Keratinocyte (primary cell): ENCODE measurements around the gene CEP63. TPM values are rescaled to one million over a fixed set of nuclear protein-coding genes. Genes with fewer than 3 reads are reported as not detected.

Experiments used
- DNase-seq: peaks from one replicate; pipeline ENCODE4 v3.0.0-alpha.2; 2011; ENCODE audit warnings: low read depth, missing footprints, low spot score
- FAIRE-seq: peaks from 2 replicates; lab custom pipeline; 2011; peaks lifted over from hg19 to GRCh38; lab: Jason Lieb, UNC
- H2AFZ ChIP-seq: 2 replicates; pipeline ENCODE4 v1.6.0; 2012; ENCODE audit warnings: low read length, control low read depth, inconsistent platforms; ENCODE audit not compliant: control insufficient read depth
- H3K27ac ChIP-seq: 2 replicates; pipeline ENCODE4 v1.5.1; 2011; ENCODE audit warnings: low read length; ENCODE audit not compliant: control insufficient read depth, insufficient read depth
- H3K27me3 ChIP-seq: 3 replicates; pipeline ENCODE4 v1.6.0; 2011; ENCODE audit warnings: low read length; ENCODE audit not compliant: control insufficient read depth, insufficient read depth; ENCODE audit errors: extremely low read depth
- H3K36me3 ChIP-seq, 2 experiments: 2 replicates in 1 of 2; 3 replicates in 1 of 2; pipeline ENCODE4 v1.5.1; 2011; ENCODE audit warnings: low read length in 2 of 2, mild to moderate bottlenecking in 1 of 2; ENCODE audit not compliant: control insufficient read depth in 2 of 2, insufficient read depth in 2 of 2; ENCODE audit errors: extremely low read depth in 1 of 2
- H3K4me1 ChIP-seq: 3 replicates; pipeline ENCODE4 v1.5.1; 2011; ENCODE audit warnings: low read length; ENCODE audit not compliant: control insufficient read depth, insufficient read depth; ENCODE audit errors: extremely low read depth
- H3K4me2 ChIP-seq: 3 replicates; pipeline ENCODE4 v1.6.0; 2011; ENCODE audit warnings: low read depth, low read length; ENCODE audit not compliant: control insufficient read depth, insufficient read depth; ENCODE audit errors: extremely low read depth
- H3K4me3 ChIP-seq, 3 experiments: fragments of 200-600 bp in 1 of 3; sonication (generic) in 1 of 3; 2 replicates in 2 of 3; 3 replicates in 1 of 3; pipeline ENCODE4 v1.5.1; 2011 to 2016; ENCODE audit warnings: low read length in 3 of 3, mild to moderate bottlenecking in 3 of 3, control low read depth in 2 of 3, inconsistent platforms in 1 of 3, low read depth in 1 of 3, mixed read lengths in 1 of 3, mixed run types in 1 of 3, moderate library complexity in 1 of 3; ENCODE audit not compliant: control insufficient read depth in 2 of 3, insufficient read depth in 2 of 3; ENCODE audit errors: extremely low read depth in 1 of 3
- H3K79me2 ChIP-seq: 2 replicates; pipeline ENCODE4 v1.6.0; 2012; ENCODE audit warnings: low read length; ENCODE audit not compliant: control insufficient read depth, insufficient read depth
- H3K9ac ChIP-seq: 3 replicates; pipeline ENCODE4 v1.6.0; 2011; ENCODE audit warnings: low read length; ENCODE audit not compliant: control insufficient read depth, insufficient read depth; ENCODE audit errors: extremely low read depth
- H3K9me1 ChIP-seq: 3 replicates; pipeline ENCODE4 v1.6.0; 2011; ENCODE audit warnings: low read length; ENCODE audit not compliant: control insufficient read depth, insufficient read depth; ENCODE audit errors: extremely low read depth
- H3K9me3 ChIP-seq: 2 replicates; pipeline ENCODE4 v1.5.1; 2012; ENCODE audit warnings: low read depth, low read length; ENCODE audit not compliant: control insufficient read depth
- H4K20me1 ChIP-seq: 3 replicates; pipeline ENCODE4 v1.6.0; 2011; ENCODE audit warnings: low read length; ENCODE audit not compliant: control insufficient read depth, insufficient read depth; ENCODE audit errors: extremely low read depth
- EZH2 ChIP-seq: IDR thresholded peaks from one replicate; pipeline ENCODE4 v1.6.1; 2012; ENCODE audit warnings: inconsistent platforms, mild to moderate bottlenecking, low read length, moderate library complexity
- dilution Hi-C: fragments of 300-500 bp; cut with MboI; formaldehyde crosslinking; loops from one replicate; pipeline ENCODE4 v1.7.0; 2020; ENCODE audit warnings: low sequenced_read_pairs; ENCODE audit not compliant: extremely low pct_ligation_motif_present
- polyA plus RNA-seq, 5 experiments: library from polyadenylated mRNA; depleted of rRNA in 3 of 5; stranded (reverse) in 3 of 5; stranded (forward) in 1 of 5; unstranded in 1 of 5; fragments of >200 nt; gene quantifications; 1 replicate in 1 of 5; 2 replicates in 3 of 5; 3 replicates in 1 of 5; pipeline versions ENCODE4 v1.2.1 to v1.2.3, GENCODE V29; 2011 to 2012; ENCODE audit warnings: missing spikeins in 2 of 5, low read depth in 1 of 5, low replicate concordance in 1 of 5
- TF ChIP-seq, protein P1 (sequence below), 3 experiments: IDR thresholded peaks in 1 of 3; conservative IDR thresholded peaks in 1 of 3; optimal IDR thresholded peaks in 1 of 3; 2 replicates in 2 of 3; 3 replicates in 1 of 3; pipeline versions ENCODE3 to v1.5.1; 2011; ENCODE audit warnings: low read length in 3 of 3, mild to moderate bottlenecking in 3 of 3, moderate library complexity in 2 of 3, control low read depth in 1 of 3, inconsistent platforms in 1 of 3; ENCODE audit not compliant: insufficient read depth in 2 of 3; ENCODE audit errors: extremely low read depth in 1 of 3

Gene CEP63
- polyA plus RNA-seq, 1 donor (not counting 4 experiments of a cell fraction or from before 2014, with no cell fraction given): 10.1 TPM

DNA sequence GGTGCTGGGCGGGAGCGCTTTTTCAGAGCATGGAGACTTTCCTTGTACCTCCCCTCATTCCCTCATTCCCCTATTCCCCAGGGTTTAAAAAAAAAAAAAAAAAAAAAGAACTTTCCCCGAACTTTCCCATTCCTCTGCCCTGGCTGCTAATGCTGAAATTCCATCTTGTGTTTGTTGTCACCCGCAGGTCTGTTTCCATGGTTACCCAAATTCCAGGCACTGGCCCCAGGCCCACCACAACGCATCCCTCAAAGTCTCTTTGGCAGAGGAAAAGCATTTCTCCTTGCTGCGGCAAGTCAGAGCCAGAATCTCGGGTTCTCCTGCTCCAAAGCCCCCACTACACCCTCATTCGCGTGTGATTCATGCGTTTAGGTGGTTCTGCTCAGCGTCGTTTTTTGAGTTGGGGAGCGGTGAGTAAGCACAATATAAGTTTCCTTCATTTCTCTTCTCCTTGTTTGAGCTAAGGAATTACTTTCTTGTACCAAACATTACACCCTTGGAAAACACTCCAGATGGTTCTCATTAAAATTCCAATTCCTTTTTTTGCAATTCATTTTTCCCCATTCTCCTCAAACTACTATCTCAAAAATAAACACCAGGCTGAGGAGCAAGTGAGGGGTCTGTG lies 21.7 kb upstream of the CEP63 start:
- dilution Hi-C loops: no loop called here
- H3K36me3 ChIP-seq: no peaks in the 10 kb centered on the region
- H3K27ac ChIP-seq: peak overlapping the region; percentile 23
- H4K20me1 ChIP-seq: no peaks in the 10 kb centered on the region
- no peaks in the 10 kb centered on the region for H3K27me3 ChIP-seq
- peak overlapping the region; percentile 25 for H3K4me2 ChIP-seq
- H2AFZ ChIP-seq: peak overlapping the region; percentile 42
- DNase-seq: no peak
- no peak overlapping the region for H3K4me3 ChIP-seq
- FAIRE-seq: peak; percentile 74
- H3K9me3 ChIP-seq: no peaks in the 10 kb centered on the region
- H3K9ac ChIP-seq: peak overlapping the region; percentile 24
- no peaks in the 10 kb centered on the region for H3K9me1 ChIP-seq
- no peaks in the 10 kb centered on the region for H3K79me2 ChIP-seq
- no peak for TF ChIP-seq EZH2
- TF ChIP-seq, protein P1, sequence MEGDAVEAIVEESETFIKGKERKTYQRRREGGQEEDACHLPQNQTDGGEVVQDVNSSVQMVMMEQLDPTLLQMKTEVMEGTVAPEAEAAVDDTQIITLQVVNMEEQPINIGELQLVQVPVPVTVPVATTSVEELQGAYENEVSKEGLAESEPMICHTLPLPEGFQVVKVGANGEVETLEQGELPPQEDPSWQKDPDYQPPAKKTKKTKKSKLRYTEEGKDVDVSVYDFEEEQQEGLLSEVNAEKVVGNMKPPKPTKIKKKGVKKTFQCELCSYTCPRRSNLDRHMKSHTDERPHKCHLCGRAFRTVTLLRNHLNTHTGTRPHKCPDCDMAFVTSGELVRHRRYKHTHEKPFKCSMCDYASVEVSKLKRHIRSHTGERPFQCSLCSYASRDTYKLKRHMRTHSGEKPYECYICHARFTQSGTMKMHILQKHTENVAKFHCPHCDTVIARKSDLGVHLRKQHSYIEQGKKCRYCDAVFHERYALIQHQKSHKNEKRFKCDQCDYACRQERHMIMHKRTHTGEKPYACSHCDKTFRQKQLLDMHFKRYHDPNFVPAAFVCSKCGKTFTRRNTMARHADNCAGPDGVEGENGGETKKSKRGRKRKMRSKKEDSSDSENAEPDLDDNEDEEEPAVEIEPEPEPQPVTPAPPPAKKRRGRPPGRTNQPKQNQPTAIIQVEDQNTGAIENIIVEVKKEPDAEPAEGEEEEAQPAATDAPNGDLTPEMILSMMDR (optimal IDR thresholded peaks at IDR 0.05 in 1 of 3, IDR thresholded peaks at IDR 0.05 in 1 of 3, conservative IDR thresholded peaks at IDR 0.05 in 1 of 3; ENCODE audit: extremely low read depth in 1 of 3, insufficient read depth in 2 of 3, low read length in 3 of 3): no peak
- peaks cover 6% of the 10 kb centered on the region for H3K4me1 ChIP-seq

DNA sequence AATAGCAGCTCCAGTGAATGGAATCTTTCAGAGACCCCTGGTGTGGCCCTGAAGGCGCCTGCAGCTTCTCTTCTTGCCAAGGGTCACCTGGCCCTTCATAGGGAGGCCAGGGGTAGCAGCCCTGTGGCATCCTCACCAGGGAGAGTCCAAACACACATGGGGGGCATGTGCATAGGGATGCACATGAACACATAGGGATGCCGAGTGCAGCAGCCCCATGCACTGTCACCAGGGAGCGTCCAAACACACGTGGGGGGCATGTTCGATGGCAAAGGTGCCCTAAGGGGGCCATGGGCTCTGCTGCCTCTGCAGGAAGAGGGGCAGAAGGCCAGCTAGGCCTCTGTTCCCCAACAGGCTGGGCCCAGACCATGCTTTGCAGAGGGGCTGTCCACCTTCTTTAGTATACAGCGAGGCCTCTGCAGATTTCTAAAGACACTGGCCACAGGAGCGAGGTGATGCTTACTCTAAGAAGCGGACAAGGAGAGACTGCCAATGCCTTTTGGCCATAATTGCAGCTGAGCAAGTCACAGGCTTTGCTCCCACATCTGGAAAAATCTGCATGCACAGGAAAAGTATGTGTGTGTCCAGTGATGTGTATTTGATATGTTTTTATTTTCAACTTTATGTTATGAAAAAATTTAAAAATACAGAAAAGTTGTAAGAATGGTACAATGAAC lies 21.0 kb upstream of the CEP63 start:
- Histone ChIP-seq H3K9me1 (no peaks in the 10 kb centered on the region), H3K9me3 (no peaks in the 10 kb centered on the region), H3K4me1 (peaks cover 6% of the 10 kb centered on the region), H3K4me3 (no peak overlapping the region), H3K79me2 (no peaks in the 10 kb centered on the region), H3K27me3 (no peaks in the 10 kb centered on the region), H3K9ac (peak overlapping the region; percentile 24), H2AFZ (no peak overlapping the region), H3K4me2 (no peak overlapping the region), H3K27ac (no peak overlapping the region), H3K36me3 (no peaks in the 10 kb centered on the region), H4K20me1 (no peaks in the 10 kb centered on the region)
- FAIRE-seq (no peak), DNase-seq (no peak)
- TF ChIP-seq, protein P1 (optimal IDR thresholded peaks at IDR 0.05 in 1 of 3, IDR thresholded peaks at IDR 0.05 in 1 of 3, conservative IDR thresholded peaks at IDR 0.05 in 1 of 3; ENCODE audit: extremely low read depth in 1 of 3, insufficient read depth in 2 of 3, low read length in 3 of 3): no peak
- TF ChIP-seq EZH2: no peak
- dilution Hi-C loops: no loop called here
